ENCODE data around the gene HAVCR1.
"Not testable (repeated sequence)": the region's sequence is repeated elsewhere in the genome, so short reads cannot be mapped to it uniquely, and the experiment has no call there.

Gene HAVCR1

DNA sequence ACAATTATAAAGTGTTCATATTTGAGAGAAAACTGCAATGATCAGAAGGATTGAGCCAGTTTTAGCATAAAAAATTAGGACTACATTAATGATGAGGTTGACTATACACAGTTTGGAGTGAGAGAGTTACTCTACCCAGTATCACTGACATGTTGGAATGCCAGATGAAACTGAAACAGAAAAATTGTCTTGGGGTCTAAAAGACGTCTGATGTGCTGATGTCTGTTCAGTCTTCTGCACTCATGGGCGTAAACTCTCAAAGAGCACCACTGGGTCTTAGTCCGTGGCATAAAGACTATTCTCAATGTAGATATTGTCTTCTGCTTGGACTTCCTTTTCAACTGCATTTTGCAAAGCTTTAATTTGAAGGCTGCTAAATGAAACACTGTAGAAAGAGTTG is 29.5 kb downstream of the HAVCR1 start:
- Histone ChIP-seq H3K4me1 (ENCODE audit: control insufficient read depth, insufficient read depth, low read length, unreplicated experiment) (no peaks in the 10 kb centered on the region), H3K27ac (ENCODE audit: low read depth, low read length) (no peak overlapping the region), H3K36me3 (ENCODE audit: insufficient read depth, low read length) (no peaks in the 10 kb centered on the region), H3K4me3 (ENCODE audit: low read depth, low read length) (no peak overlapping the region), H3K27me3 (ENCODE audit: insufficient read depth, low read length) (peaks cover 21% of the 10 kb centered on the region), H3K79me2 (ENCODE audit: control insufficient read depth, insufficient read depth, low read length, unreplicated experiment) (no peaks in the 10 kb centered on the region), H2AFZ (ENCODE audit: low read length, unreplicated experiment) (no peak overlapping the region)

GRCh38 chr5:157027663-157028062 is 31.3 kb downstream of the HAVCR1 start:
- H2AFZ ChIP-seq (ENCODE audit: low read length, unreplicated experiment); H3K79me2 ChIP-seq (ENCODE audit: control insufficient read depth, insufficient read depth, low read length, unreplicated experiment); H3K4me3 ChIP-seq (ENCODE audit: low read depth, low read length); H3K4me1 ChIP-seq (ENCODE audit: control insufficient read depth, insufficient read depth, low read length, unreplicated experiment); H3K27ac ChIP-seq (ENCODE audit: low read depth, low read length); H3K36me3 ChIP-seq (ENCODE audit: insufficient read depth, low read length): not testable (repeated sequence)
- peaks cover 21% of the 10 kb centered on the region for H3K27me3 ChIP-seq (ENCODE audit: insufficient read depth, low read length)

DNA sequence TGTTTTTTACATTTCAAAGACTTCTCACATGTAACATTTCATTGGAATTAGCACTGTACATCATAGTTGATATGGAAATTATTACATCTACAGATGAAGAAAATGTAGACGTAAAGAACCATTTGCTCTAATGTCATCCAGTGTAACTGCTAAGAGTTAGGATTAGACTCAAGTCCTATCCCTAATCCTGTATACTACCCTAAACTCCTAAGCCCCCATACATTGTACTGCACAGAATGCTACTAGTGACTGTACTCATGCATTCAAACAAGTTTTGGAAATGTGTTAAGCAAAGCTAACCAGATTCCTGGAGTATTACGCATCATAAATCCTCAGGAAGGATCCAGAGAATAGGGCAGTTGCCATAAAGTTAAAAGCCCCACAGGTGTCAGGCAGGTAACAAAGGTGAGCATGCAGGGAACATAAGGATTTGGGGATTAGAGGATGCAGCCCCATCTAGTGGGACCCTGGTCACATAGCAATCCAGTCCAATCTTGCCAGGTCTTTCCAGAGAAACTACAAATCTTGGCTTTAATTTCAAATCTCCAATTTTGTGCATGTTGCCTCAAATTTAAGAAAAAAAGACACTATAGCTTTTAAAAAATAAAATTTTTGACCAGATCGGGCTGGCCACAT is 32.0 kb downstream of the HAVCR1 start:
- peaks cover 18% of the 10 kb centered on the region for H3K27me3 ChIP-seq (ENCODE audit: insufficient read depth, low read length)
- no peak overlapping the region for H2AFZ ChIP-seq (ENCODE audit: low read length, unreplicated experiment)
- no peaks in the 10 kb centered on the region for H3K4me1 ChIP-seq (ENCODE audit: control insufficient read depth, insufficient read depth, low read length, unreplicated experiment)
- no peaks in the 10 kb centered on the region for H3K36me3 ChIP-seq (ENCODE audit: insufficient read depth, low read length)
- H3K27ac ChIP-seq (ENCODE audit: low read depth, low read length), result no peak overlapping the region
- H3K4me3 ChIP-seq (ENCODE audit: low read depth, low read length), result no peak overlapping the region
- no peaks in the 10 kb centered on the region for H3K79me2 ChIP-seq (ENCODE audit: control insufficient read depth, insufficient read depth, low read length, unreplicated experiment)

- Histone ChIP-seq H3K4me1 (ENCODE audit: control insufficient read depth, insufficient read depth, low read length, unreplicated experiment) (no peaks in the 10 kb centered on the region), H3K27ac (ENCODE audit: low read depth, low read length) (no peak overlapping the region), H2AFZ (ENCODE audit: low read length, unreplicated experiment) (no peak overlapping the region), H3K36me3 (ENCODE audit: insufficient read depth, low read length) (no peaks in the 10 kb centered on the region), H3K27me3 (ENCODE audit: insufficient read depth, low read length) (peaks cover 18% of the 10 kb centered on the region), H3K4me3 (ENCODE audit: low read depth, low read length) (no peak overlapping the region), H3K79me2 (ENCODE audit: control insufficient read depth, insufficient read depth, low read length, unreplicated experiment) (no peaks in the 10 kb centered on the region)
These were observed 33.7 kb downstream of the HAVCR1 start for GRCh38 chr5:157025093-157025698.

DNA sequence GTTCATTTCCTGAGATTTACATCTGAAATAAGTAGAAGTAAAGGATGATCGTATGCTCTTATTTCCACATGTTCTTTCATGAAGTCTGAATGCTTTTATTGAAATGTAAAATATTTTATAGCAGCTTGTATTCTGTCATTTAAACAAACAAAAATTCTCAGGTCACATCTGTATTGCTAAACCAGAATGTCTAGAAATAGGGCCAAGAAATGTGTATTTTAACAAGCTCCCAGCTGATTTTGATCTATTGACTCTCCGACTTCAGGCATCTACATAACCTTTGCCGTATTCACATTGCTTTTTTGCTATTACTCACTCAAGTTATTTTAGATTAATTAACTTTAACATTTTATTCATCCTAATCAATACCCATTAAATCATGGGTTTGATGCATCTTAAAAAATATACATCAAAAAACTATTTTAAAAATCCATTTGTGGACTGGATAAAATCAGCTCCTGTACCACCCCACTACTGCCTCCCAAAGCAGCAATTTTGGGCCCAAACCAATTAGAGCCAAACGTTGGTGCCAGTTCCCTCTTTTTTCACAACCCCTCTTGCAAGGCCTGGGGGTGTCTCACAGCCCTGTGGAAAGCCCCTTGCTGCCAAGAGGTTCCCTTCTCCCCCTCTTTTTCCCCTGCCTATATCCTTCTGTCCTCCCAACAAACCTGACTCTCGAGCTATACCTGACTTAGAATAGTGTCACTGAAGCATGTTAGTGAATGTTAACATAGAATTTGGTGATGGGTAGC is 34.5 kb downstream of the HAVCR1 start:
- no peaks in the 10 kb centered on the region for H3K79me2 ChIP-seq (ENCODE audit: control insufficient read depth, insufficient read depth, low read length, unreplicated experiment)
- peaks cover 11% of the 10 kb centered on the region for H3K27me3 ChIP-seq (ENCODE audit: insufficient read depth, low read length)
- H3K4me3 ChIP-seq (ENCODE audit: low read depth, low read length), result no peak overlapping the region
- H2AFZ ChIP-seq (ENCODE audit: low read length, unreplicated experiment), result no peak overlapping the region
- H3K27ac ChIP-seq (ENCODE audit: low read depth, low read length), result no peak overlapping the region
- H3K4me1 ChIP-seq (ENCODE audit: control insufficient read depth, insufficient read depth, low read length, unreplicated experiment), result no peaks in the 10 kb centered on the region
- no peaks in the 10 kb centered on the region for H3K36me3 ChIP-seq (ENCODE audit: insufficient read depth, low read length)

- Histone ChIP-seq H3K79me2 (ENCODE audit: control insufficient read depth, insufficient read depth, low read length, unreplicated experiment) (no peaks in the 10 kb centered on the region), H3K4me3 (ENCODE audit: low read depth, low read length) (no peak overlapping the region), H3K4me1 (ENCODE audit: control insufficient read depth, insufficient read depth, low read length, unreplicated experiment) (no peaks in the 10 kb centered on the region), H2AFZ (ENCODE audit: low read length, unreplicated experiment) (no peak overlapping the region), H3K36me3 (ENCODE audit: insufficient read depth, low read length) (no peaks in the 10 kb centered on the region), H3K27ac (ENCODE audit: low read depth, low read length) (no peak overlapping the region), H3K27me3 (ENCODE audit: insufficient read depth, low read length) (no peaks in the 10 kb centered on the region)
These were observed 36.9 kb downstream of the HAVCR1 start for GRCh38 chr5:157022024-157022423.

GRCh38 chr5:157020511-157021222 is 38.2 kb downstream of the HAVCR1 start:
- H3K27ac ChIP-seq (ENCODE audit: low read depth, low read length), result no peak overlapping the region
- H2AFZ ChIP-seq (ENCODE audit: low read length, unreplicated experiment), result no peak overlapping the region
- H3K79me2 ChIP-seq (ENCODE audit: control insufficient read depth, insufficient read depth, low read length, unreplicated experiment), result no peaks in the 10 kb centered on the region
- no peaks in the 10 kb centered on the region for H3K4me1 ChIP-seq (ENCODE audit: control insufficient read depth, insufficient read depth, low read length, unreplicated experiment)
- no peaks in the 10 kb centered on the region for H3K27me3 ChIP-seq (ENCODE audit: insufficient read depth, low read length)
- no peak overlapping the region for H3K4me3 ChIP-seq (ENCODE audit: low read depth, low read length)
- H3K36me3 ChIP-seq (ENCODE audit: insufficient read depth, low read length), result no peaks in the 10 kb centered on the region

GRCh38 chr5:157020002-157020401 is 38.9 kb downstream of the HAVCR1 start:
- Histone ChIP-seq H3K27me3 (ENCODE audit: insufficient read depth, low read length) (no peaks in the 10 kb centered on the region), H2AFZ (ENCODE audit: low read length, unreplicated experiment) (no peak overlapping the region), H3K36me3 (ENCODE audit: insufficient read depth, low read length) (no peaks in the 10 kb centered on the region), H3K27ac (ENCODE audit: low read depth, low read length) (no peak overlapping the region), H3K4me1 (ENCODE audit: control insufficient read depth, insufficient read depth, low read length, unreplicated experiment) (no peaks in the 10 kb centered on the region), H3K4me3 (ENCODE audit: low read depth, low read length) (no peak overlapping the region), H3K79me2 (ENCODE audit: control insufficient read depth, insufficient read depth, low read length, unreplicated experiment) (no peaks in the 10 kb centered on the region)

GRCh38 chr5:157014143-157014542 is 44.8 kb downstream of the HAVCR1 start:
- H3K36me3 ChIP-seq (ENCODE audit: insufficient read depth, low read length); H2AFZ ChIP-seq (ENCODE audit: low read length, unreplicated experiment); H3K27ac ChIP-seq (ENCODE audit: low read depth, low read length); H3K27me3 ChIP-seq (ENCODE audit: insufficient read depth, low read length); H3K4me1 ChIP-seq (ENCODE audit: control insufficient read depth, insufficient read depth, low read length, unreplicated experiment); H3K4me3 ChIP-seq (ENCODE audit: low read depth, low read length); H3K79me2 ChIP-seq (ENCODE audit: control insufficient read depth, insufficient read depth, low read length, unreplicated experiment): not testable (repeated sequence)

GRCh38 chr5:157006262-157006661 is 52.7 kb downstream of the HAVCR1 start:
- Histone ChIP-seq H3K36me3 (ENCODE audit: insufficient read depth, low read length) (no peaks in the 10 kb centered on the region), H3K4me1 (ENCODE audit: control insufficient read depth, insufficient read depth, low read length, unreplicated experiment) (no peaks in the 10 kb centered on the region), H2AFZ (ENCODE audit: low read length, unreplicated experiment) (no peak overlapping the region), H3K27ac (ENCODE audit: low read depth, low read length) (no peak overlapping the region), H3K79me2 (ENCODE audit: control insufficient read depth, insufficient read depth, low read length, unreplicated experiment) (no peaks in the 10 kb centered on the region), H3K4me3 (ENCODE audit: low read depth, low read length) (no peak overlapping the region), H3K27me3 (ENCODE audit: insufficient read depth, low read length) (no peaks in the 10 kb centered on the region)
